Stimulated activated CD8-positive, alpha-beta memory T cell treated with anti-CD3 and anti-CD28 coated beads, Interleukin-7, amount 100 ng/mL, for 24 hours (primary cell): ENCODE data around the gene CASZ1.

Experiments used
- DNase-seq: peaks from one replicate; pipeline ENCODE4 v3.0.0-alpha.2; 2020; ENCODE audit warnings: low read depth

Gene CASZ1

DNA sequence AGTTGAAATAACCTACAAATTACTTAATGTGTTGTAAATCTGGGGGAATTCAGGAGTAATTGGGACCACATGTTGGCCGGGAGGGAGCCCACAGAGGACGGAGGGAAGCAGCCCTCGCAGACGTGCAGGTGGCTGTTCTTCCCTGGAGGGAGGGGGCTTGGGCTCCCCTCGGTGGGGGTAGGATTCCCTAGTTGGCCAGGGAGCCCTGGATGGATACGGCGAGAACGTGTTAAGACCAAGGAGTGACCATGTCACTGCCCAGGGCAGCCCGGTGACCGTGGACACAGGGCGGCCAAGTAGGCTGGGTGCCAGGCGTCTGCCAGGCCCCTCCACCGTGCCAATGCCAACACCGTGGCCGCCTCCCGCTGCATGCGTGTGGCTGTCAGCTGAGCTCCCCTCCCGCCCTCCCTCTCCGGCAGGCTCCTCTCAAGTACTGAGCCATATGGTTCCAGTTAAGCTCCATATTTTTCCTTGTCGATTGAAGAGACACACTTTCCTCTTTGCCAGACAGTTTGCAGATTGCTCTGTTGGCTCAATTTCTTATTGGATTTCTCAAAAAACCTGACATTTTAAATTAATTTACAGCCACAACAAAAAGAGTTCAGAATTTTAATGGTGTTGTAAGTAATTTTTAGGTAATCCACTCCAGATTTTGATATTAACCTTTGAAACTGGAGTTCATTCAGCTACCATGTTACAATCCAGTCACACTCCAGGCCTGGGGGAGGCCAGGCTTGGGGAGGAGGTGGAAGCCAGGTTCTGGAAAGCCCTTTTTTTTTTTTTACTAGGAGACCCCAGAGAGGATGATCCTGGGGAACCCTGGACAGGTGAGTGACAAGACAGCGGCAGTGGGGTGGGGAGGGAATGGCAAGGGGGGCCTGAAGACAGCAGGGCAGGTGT lies 71.2 kb downstream of the CASZ1 start:
- no peak for DNase-seq

DNA sequence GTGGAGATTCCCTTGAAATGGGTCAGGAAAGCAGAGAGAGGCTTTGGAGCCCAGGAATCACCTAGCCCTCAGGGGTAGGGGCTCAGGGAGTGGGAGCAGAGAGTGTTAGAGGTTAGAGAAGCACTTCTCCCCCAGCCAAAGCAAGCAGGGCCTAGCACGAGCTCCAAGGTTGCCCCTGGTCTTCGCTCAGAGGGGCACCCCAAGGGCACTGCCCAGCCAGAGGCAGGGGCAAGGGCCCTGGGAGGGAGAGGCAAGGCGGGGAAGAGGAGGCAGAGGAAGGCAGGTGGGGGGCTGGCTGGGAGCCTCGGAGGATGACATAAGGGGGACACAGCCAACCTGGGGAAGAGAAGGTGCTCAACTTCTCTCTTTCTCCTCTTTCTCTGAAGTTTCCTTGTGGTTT lies 71.9 kb downstream of the CASZ1 start:
- no peak for DNase-seq

DNA sequence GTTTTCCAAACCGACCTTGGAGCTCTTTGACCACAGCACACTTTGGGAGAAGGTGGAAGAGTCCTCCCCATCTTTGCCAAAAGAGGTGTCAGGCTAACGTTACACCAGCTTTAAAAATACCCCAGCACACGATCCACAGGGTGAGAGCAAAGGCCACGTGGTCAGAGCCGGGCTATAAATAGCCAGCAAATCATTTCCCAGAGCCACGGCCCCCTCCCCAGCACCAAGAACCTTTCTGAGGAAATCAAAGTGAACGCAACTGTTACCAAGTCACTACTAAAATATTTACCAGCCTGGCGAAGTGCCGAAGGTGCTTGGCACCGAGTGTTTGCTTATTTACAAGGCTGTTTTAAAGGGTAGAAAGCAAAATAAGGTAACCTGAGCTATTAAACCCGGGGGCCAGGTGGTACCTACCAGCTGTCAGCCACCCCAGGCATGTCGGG lies 72.4 kb downstream of the CASZ1 start:
- no peak for DNase-seq

DNA sequence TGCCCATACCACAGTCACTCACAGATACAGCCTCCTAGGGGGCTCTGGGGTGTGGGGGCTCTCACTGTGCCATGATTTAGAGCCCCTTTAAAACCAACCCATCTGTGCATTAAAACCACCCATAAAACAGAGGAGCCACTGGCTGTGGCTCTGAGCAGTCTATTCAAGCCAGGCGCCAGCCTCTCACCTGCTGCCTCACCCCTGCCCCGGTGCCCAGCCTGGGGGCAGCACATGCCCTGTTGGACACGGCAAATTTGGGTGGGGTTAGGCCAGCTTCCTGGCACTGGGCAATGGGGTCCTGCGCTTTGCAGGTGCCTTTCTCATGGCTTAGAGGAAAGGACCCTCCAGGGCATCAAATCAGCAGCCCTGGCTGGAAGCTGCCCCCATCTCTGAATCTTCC lies 73.1 kb downstream of the CASZ1 start:
- DNase-seq = no peak

DNA sequence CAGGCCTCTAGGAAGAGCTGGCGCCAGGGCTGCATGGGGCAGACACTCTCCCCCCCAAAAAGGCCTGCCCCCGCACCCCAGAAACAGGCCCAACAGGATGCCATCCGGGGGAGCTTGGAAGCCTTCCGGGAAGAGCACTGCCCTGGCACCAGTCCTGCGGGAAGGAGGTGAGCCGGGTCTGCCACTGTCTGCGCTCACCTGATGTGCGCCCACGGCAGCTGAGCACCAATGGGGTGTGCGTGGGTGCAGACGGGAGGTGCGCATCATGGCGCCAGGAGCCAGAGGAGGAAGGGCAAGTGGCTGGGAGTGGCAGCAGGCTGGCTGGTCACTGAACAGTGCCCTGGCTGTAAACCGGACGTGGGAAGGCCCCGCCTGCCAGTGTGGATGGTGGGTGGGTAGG lies 73.6 kb downstream of the CASZ1 start:
- DNase-seq = no peak

DNA sequence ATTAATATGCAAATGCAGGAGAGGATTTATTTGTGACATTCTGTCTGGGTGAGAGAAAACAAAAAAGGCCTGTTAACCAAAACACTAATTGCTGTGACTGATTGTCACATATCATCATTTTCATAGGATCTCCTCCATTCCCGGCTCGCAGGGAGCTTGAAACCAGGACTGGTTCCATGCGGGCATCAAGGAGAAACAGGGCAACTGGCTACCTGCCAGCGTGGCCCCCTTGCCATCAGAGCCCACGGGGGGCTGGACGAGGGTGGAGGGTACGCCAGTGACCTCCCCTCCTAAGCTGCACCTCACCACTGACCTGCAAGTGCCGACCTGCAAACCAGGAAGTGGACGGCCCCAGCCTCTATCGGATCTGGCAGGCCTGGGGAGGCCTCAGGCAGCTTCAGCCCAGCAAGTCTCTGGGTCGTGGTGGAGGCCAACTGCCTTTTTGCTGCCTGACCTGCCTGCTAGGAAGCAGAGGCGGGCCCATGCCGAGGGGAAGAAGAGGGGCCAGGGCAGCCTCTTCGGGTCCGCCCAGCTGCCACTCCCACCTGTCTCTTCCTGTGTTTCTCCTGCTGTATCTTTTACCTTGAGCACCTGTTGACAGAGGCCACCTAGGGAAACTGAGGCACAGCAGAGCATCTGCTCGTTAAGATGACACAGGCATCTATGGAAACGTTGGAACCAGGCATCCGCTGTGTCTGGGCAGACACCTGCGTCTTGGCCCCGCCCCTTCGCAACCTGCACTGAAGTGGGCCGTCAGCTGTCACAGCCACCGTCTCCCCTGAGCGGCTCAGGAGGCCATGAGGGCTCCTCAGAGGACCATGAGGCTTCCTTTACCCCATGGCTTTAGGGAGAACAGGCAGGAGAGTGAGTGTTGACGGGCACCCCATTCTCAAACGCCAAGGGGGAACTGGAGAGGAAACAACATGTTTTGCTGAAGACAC lies 74.8 kb downstream of the CASZ1 start:
- DNase-seq = no peak

DNA sequence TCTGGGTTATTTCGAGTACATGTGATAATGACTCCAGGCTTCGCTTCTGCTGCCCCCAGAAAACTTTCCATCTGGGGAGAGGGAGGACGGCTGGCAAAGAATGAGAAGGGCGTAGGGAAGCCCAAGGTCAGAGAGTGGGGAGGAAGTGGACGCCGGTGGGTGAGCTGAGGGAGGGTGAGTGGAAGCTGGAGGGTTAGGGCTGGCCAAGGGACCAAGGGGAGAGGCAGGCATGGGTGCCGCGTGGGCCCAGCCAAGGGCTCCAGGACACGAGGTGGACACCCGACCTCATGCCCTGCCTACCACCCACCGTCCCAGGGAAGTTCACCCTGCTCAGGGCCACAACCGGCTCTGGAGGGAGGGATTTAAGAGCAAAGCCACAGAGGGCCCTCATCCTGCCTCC lies 75.8 kb downstream of the CASZ1 start:
- no peak for DNase-seq

DNA sequence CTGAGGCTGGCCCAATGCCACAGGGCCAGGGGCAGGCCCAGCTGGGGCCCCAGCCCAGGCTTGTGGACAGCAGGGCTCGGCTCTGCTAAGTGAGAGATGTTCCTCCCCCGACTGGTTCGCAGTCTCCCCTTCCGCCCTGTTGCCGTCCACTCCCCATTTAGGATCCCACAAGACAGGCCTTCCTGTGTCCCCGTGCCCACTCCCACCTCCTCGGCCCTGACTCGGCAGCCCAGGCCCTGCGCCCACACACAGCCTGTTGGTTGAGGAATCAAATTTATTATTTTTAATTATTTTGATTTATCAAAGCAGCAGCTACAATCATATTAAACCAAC lies 78.4 kb downstream of the CASZ1 start:
- DNase-seq = no peak

DNA sequence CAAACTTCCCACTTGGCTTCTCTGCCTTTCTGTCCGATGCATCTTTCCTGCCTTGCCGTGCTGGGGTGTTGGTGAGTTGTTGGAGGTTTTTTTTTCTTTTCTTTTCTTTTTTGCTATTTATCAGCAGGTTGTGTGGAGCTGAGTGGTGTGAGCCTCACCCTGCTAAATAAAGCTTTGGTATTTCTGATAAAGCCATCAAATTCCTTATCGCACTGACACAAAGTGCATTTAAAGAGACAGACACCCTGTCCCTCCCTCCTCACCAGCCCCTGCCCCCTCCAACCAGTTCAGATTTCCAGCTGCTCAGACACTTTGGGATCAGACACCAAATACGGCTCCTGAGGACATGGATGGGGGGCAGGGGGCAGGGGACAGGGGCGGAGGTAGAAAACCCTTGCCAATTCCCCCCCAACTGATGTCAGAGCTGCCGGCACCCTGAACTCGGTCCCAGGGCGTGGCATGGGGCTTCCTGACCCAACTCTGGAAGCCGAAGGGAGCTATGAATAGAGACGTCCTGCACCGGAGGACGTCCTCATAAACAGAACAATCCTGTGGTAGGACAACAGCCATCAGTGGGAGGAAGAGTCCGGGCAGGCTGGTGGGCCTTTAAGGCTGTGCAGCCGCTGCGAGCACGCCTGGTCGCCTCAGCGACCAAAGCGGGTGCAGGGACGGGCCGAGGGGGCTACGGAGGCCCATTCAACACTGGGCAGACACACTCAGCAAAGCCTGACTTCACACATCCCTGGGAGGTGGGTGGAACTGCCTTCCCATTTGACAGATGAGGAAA lies 79.0 kb downstream of the CASZ1 start:
- no peak for DNase-seq

DNA sequence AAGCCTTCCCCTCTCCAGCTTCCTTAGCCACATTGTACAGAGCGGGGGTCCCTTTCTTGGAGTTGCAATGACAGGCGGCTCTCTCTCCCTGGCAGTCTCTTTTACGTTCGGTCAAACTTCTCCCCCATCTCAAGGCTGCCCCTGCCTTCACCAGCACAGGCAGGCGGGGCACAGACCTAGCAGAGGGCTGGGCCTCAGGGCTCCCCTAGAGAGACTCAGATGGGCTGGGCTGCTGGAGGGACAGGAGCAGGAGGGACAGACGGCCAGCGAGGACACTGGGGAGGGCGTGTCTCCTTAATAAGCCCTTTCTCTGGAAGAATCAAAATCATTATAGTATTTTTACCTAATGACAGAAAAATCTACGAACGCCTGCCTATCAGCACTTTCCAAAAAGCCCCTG lies 79.6 kb downstream of the CASZ1 start:
- DNase-seq = no peak

DNA sequence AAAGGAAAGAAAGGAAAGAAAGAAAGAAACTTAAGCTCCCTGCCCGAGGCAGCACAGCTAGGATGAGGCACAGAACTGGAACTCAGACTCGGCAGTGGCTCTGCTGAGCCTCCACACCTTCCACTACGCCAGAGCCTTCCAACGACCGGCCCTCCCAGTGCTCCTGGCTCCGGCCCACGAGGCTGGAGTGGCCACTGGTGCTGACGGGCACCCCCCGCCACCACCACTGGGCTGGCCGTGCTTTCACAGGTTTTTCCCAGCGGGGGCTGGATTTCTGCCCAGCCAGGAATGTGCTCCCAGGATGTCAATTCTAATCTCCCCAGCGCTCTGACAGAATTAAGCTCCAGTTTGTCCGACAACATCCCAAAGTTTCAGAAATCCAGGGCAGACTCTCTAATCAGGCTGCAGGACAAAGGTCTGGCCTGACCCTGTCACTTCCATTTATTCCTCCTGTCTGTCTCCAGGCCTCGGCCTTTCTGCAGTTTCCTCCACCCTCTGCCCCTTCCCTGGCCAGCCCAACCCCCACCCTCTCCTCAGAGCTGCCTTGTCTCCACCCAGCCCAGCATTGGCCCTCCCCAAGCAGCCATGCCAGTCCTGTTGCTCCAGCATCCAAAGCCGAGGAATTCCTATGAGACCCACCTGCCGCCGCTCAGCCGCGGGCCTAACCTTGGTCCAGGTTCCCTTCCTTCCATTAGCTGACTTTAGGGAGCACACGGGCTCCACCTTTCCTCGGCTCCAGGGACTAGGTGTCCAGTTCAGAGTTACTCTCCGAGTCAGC lies 81.9 kb downstream of the CASZ1 start:
- no peak for DNase-seq

DNA sequence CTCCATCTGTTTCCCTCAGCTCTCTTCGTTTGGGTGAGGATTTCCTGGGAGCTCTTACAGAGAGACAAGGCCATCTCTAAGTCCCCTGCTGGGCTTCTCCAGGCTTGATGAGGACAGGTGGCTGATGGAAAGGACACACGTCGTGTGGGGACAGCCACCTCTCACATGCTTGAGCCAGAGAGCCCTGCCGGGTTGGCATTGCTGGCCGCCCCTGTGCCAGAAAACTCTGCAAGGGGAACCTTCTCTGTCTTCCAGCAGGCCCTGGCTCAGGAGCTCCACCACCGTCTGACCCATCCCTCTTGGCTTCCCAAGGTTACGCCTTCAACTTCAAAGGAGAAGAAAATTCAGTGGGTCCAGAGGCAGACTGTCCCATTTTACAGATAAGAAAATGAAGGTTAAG lies 82.8 kb downstream of the CASZ1 start:
- DNase-seq = no peak

DNA sequence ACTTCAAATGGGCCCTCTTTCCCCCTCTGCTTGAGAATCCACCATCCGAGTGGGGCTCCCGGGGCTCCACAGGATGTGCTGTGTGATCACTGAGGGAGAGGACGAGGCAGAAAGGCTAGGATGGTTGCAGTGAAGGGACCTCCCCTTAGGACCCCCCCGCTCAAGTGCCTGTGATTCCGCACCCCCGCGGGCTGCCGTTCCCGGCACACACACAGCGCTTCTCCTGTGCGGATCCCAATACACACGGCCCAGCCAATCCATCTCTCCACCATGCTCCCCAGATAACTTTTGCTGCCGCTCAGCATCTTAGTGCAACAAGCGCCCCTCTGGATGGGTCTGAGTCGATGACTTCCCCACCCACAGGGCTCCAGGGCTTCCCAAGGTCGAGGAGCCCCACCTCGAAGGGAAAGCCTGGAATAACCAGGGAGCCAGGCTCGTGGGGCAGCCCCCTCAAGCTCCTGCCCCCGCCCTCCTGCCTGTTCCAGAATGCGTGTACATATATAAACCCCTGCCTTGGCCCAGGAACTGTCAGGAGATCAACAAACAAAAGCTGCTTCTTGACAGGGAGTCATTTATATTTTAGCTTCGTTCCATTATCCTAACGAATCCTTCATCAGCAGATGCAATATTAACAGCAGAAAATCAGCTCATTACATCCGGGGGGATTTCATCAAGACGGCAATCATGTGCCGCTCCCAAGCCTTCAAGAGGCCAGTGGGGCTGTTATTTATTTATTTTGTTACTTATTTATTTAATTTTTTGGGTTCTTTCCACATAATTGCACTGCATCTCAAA lies 83.7 kb downstream of the CASZ1 start:
- no peak for DNase-seq

DNA sequence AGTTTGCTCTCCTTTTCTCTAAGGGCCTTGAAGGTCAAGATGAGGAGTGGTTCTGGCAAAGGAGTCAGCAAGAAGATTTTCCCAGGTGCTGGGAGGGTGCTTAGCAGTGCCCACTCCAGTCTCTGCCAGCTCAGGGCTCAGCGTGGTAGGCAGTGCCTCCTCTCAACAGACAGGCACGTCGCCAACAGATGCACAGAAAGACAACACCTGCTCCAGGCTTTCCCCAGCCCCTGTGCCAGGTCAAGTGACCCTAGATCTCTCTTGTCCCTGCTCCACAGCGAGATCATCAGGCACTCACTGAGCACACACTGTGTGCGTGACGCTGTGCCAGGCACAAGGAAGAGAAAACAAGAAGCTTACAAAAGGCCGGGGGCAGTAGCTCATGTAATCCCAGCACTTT lies 86.0 kb downstream of the CASZ1 start:
- no peak for DNase-seq

DNA sequence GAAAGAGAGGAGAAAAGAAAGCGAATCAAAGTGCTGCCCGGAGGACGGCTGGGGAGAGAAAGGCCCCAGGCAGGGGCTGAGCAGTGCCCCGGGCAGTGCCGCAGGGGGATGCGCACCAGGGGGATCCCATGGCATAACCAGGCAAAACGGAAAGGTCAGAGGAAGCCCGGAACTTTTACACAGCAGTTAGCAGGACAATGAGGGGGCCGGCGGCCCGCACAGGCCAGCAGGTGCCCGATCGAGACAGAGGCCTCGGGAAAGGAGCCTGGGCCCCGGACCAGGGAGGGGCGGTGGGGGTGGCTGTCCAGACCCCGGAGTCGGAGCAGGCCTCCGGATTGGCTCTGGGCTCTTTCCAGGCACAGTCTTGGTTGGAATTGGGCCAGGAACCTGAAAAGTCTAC lies 86.8 kb downstream of the CASZ1 start:
- DNase-seq = no peak

DNA sequence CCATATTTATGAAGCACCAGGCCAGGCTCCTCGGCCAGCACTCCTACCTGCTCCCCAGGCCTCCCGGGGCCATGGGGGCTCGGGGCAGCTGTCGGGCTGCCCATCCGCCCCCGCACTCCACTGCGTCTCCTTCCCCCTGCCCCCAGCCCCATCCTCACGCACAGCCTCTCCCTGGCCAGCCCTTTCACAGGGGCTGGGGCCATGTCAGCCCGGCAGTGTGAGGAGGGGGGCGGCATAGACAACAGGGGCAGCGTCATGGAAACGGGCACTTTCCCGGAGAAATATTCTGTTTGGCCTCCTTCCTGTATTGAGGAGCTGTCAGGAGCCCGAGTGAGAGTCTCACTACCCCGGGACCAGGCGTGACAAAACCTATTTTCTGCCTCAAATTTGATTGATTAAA lies 87.3 kb downstream of the CASZ1 start:
- no peak for DNase-seq

DNA sequence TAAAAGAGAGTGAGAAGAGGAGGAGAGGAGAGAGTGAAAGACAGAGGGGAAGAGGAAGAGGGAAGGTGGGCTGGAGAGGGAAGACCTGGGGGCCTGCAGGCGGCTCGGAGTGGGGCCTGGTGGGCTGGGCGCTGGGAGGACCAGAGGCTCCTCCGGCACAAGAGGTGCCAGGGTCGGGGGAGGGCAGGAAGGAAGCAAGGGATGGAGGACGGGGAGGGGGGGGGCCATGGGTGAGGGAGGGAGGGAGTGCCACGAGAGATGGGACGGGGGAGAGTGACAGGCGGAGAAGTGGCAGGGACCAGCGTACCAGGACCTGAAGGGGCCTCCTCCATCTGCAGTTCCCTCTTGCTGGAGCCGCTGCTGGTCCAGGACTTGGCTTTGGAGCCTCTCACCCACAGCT lies 87.7 kb downstream of the CASZ1 start:
- DNase-seq = no peak

DNA sequence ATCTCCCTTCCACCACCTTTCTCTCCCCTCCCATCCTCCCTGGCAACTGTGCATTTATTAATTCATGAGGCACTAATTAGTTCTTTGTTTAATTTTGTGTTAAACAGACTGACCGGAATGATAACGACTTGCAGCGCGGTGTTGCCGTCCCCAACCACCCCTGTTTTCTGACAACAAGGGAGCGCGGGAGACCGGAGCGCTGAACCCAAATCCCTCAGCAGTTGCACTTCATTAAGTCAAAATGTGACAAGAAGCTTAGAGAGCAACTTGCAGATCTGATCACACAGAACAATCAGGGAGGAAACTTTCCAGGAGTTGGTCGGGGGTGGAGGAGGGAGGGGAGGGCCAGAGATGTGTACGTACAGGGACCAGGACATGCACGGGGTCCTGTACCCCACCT lies 89.2 kb downstream of the CASZ1 start:
- no peak for DNase-seq

DNA sequence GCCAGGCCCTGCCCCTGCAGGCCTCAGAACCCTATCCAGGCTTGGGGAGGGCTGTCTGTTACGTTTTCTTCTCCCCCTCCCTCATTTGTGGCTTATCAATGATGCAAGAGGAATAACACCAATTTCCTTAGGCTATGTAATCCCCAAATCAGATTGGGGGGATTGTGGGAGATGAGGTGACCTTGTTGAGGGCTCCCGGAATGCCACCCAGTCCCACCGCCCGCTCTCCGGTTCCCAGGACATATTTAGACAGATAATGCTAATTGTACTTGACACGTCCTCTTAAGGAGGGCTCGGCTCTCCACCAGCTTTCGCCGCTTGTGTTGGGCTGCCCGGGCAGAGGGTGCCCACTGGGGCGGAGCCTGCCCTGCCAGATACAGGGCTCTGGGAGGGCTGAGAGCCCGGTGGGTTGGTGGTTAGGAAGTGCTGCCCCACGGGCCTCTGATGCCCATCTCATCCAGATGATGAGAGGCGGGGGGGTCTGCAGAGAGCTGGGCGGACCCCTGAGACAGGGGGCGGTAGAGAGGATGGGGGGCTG lies 90.0 kb downstream of the CASZ1 start:
- DNase-seq = no peak

DNA sequence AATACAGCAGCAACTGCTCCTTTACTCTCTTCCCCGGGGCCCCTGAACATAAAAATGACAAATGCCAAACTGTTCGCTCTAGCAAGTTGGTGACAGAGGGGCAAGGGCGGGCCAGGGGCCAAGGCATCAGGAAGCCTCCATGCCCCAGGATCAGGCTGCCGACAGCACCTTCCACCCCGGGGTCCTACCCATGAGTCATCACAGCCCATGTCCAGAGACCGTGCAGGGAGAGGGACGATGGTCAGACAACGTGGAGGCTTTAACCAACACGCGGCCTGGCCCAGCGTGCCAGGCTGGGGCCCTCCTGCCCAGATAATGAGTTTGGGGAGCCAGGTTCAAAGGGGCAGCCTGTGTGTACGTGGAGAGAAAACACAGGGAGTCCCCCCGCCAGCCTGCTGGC lies 90.5 kb downstream of the CASZ1 start:
- DNase-seq = no peak
